KG1 (cell line): ENCODE measurements around the gene CELF4.

Experiments used
- DNase-seq: peaks from one replicate; lab custom pipeline; 2025; lab: John Stamatoyannopoulos, UW

CELF4 gene

DNA sequence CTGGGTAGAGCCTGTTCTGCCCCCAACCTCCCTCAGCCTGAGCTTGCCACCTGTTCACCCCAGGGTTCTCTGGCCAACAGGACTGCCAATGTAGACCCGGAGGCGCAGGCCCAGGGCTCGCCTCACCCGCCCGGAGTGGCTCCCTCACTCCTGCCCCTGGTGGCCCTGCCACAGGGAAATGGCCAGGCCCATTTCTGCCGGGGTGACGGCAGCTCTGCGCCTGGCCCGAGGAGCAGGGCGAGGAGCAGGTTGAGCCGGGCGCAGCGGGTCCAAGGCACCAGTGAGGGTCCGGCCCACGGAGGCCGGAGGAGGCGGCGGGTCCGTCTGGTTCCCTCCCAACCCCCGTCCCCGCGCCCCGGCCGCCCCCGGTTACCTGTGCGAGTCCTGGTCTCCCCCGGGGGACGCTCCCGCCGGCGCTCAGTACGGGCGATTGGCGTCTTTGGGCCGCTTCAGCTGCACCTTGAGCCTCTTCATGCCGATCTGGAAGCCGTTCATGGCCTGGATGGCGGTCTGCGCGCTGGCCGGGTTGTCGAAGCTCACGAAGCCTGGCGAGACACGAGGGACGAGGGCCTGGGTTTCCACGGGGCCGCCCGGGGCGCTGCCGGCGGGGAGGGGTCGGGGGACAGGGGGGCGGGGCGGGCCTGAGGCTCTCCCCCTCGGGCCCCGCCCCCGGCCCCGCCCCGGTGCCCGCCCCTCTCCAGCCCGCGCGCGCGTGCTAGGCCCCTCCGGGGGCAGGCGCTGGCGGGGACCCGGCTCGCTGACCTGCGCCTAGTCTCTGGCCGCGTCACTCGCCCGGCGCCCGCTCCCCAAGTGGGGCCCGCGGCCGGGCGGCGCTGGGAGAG is 312.0 kb downstream of the CELF4 start:
- DNase-seq: no peak

DNA sequence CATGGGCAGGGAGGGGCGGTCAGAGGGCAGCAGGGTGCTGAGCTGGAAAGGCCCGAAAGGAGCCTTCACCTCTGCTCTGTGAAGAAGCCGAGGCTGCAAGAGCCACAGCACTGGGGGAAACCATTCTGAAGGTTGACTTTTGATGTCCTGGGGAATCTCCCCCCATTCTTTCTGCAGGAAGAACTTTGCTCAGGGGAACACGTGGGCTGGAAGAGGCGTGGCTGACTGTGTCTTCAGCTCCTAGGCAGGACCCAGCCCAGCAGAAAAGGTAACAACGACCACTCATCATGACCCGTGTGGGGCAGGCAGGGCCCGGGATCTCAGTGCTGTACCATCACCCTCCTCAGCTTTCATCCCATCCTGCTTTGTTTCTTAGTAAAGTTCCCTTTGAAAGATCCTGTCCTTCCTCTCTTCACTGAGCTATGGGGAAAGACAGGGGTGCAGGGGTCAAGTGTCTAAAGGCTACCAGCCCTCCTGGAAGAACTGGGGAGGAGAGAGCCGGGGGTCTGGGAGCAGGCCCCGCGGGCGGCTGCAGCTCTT is 312.7 kb downstream of the CELF4 start:
- DNase-seq: no peak

DNA sequence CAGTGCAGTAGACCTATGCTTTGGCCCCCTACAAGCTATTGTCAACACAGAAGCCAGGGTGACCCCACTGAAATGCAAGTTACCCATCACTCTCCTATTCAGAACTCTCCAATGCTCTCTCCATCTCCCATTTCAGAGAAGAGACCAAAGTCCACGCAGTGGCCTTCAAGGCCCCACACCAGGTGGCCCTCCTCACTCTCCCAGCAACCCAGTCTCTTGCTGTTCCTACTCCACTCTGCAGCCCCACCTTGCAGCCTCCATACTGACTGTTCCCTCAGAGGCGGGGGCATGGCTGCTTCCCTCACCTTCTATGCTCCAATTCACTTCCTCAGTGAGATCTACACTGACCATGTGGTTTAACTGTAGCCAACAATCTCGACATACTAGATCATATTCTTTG is 313.3 kb downstream of the CELF4 start:
- DNase-seq: no peak

DNA sequence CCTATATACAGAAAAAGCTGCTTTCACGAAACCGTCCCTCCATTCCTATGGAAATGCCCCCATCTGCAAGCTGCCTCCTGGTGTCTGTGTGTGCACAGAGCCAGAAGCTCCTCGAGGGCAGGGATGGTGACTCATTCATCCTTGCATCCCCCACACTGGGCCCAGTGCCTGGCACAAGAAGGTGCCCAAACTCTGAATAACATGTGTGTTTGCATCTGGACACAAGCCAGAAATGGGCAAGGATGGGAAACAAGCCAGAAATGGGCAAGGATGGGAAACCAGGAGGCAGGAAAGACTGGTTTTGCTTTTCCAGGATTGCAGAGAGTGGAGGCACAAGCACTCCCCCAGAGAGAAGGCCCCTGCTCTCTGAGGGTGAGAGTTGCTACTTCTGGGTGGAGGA is 313.9 kb downstream of the CELF4 start:
- no peak for DNase-seq

DNA sequence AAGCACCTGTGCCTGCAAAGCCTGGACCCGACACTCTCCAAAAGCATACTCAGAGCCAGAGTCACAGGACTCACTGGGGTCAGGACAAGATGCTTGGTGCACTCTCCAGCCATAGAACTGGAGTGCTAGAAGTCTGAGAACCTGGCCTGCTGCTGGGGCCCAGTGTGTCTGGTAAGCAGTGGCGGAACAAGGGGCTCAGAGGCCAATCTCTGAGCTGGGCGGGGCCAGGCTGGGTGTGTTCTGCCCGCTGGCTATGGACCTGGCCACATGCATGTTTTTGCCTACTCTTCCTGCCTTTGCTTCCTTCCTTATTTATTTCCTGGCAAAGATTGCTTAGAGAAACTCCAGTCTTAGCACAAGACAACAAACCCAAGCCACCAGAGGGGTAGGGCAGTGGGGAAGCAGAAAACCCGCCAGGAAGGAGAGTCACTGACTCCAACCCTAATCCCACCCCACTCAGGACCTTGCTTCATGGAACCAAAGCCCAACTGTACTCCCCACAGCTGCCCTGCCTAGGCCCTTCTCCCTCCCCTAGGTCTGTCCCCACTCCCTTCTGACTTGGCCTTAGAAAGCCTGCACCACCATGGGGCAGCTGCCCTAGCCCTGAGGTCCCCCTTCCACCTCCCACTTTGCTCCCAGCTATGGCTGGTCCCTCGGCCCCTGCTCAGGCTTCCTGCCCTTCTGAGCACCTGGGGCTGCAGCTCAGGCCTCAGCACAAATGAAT is 315.5 kb downstream of the CELF4 start:
- DNase-seq: no peak

DNA sequence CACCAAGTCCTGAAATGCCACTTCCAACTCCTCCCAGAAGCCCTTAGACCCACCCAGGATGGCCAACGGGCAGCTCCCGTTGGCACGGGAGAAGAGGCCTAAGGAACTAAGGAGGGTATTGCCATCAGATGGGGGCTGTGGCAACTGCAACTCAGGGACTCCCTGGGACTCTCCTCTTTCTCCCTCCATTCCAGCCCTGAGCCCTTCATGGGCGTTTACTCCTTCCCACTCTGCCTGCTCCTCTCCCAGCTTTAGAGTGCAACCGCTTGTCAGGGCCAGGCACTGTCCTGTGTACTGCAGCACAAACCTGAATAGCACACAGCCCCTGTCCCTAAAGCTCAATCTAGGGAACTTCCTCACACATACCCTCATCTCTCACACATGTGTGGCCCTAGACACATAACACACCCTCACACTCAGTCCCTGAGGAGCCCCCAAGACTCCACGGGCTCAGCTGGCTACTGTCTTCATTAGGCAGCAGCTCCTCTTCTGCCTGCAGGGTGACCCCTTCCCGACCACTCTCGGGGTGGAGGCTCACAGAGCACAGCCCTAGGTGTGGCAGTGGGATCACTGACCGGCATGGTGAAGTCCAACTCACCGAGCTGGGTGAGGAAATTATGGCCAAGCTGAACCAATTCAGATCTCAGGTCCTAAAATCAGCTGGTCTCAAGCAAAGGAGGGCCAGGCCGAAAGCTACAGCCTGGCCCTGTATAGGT is 316.3 kb downstream of the CELF4 start:
- no peak for DNase-seq

DNA sequence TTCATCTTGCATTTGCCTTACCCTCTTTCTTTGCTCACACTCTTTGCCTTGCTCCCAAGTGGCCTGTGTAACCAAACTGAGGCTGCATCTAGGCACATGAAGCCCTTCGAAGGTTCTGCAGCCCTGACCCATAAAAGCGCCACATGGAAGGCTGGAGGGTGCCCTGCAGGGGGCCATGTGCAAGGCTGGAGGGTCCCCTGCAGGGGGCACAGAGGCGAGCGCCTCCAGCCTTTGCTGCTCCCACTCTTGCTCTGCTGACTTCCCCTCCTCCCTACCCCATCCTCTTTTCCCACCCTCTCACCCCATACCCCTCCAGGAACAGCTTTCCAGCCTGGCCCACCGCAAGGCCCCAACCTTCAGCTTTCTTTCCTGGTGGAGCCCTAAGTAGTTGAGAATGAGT is 317.3 kb downstream of the CELF4 start:
- DNase-seq: no peak

DNA sequence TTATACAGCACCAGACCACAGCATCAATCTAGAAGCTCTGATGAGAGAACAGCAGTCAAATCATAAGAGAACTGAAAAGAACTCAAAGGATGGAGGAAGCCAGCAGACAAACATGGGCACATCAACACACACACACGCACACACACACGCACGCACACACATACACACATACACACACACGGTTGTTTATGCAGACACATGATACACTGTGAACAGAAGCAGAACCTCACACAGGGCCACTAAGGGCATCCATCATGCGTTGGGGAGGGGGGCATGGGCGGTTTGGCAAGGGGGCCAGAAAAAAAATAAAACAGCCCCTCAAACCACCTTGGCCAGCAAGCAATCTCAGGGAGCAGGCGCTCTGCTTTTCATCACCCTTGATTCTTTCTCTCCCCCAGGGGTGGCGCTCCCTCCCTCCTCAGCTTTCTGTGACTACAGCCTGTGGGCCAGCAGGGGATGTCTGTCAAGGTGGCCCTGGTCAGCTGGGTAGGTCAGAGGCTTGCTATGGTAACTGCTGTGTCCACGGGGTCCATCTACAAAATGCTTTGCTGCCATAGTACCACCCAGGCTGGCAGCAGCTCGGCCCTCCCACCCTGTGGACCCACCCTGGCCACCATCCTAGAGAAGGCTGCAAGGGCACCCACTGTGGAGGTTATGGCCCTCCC is 318.0 kb downstream of the CELF4 start:
- no peak for DNase-seq

DNA sequence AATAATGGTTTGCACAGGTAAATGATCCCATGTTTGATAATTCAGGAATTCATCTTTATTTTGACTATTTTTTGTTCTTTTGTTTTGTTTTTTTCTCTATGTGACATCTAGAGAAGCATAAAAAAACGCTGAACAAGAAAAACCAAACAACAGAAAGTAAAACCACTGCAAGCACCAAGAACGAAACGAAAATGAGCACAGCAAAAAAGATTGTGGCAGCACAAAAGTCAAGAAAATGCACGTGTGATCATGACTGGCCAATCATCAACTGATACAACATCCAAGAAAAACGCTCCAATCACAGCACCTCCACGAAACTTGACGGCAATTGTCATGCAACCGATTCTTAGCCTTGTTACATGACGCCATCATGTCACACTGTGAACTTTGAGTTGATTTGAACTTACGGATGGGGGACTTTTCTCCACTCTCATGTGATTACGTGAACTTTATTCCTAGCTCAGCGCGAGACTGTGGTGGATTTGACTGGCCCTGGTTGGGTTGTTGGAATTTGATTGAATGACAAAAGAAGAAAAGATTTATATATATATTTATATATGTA is 318.7 kb downstream of the CELF4 start:
- no peak for DNase-seq

DNA sequence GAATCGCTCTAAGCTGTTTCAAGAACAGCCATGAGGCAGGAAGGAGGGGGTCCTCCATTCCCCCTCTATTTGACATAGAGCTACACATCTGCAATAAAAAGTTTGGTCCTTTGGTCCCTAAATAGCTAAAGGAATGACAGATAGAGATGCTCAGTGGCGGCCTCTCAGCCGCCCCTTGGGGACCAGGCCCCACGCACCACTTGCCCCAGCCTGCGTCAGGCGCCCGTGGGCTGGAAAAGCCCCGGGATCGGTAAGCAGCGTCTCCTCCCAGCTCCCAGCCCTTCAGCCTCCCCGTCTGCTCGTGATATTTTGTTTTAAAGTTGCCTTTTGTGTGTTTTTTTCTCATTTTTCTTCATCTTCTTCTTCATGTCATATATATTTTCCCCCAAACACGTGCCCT is 321.0 kb downstream of the CELF4 start:
- no peak for DNase-seq

DNA sequence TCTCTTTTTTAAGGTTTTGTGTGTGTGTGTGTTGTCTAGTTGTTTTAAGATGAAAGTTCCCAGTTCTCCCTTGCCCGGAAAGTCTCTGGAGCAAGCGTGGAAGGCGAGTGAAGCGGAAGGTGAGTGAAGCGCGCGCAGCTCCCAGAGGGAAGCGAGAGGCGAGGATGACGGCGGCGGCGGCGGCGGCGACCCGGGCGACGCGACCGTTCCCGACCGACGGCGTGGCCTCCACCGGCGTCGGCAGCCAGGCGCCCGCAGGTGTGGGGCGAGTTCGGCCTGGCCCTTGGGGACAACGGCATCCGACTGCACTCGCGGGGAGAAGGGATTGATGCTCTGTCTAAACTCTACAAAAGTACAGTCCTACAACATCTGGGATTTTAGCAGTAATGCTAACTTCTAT is 321.9 kb downstream of the CELF4 start:
- DNase-seq: no peak

DNA sequence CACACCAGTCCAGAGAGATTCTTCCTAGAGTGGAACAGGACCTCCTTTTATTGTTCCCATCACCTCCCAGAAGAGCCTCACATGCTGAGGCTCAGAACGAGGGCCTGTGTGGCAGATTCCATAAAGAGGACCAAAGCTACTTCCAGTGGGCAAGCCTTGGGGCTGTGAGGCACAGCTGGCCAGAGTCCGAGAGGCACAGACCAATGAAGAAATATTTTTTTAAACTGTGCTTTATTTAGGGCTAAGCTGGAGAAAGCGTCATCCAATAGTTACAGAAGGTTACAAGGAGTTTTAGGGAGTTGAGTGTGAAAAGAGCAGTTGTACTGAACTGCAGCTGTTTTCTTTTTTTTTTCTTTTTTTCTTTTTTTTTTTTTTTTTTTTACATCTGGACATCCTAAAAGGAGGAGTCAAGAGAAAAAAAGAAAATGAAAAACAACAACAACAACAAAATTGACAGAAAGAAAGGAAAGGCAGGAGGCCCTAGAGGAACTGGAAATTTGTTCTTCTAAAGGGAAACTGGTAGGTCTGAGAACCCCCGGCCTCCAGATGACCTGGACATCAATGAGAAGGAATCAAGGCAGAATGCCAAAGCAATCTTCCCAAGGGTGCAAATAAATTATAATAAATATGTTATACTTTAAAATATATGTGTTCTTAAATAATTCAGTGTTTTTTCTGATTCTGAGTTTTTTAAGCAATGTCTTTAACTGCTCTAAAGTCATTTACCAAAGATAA is 322.6 kb downstream of the CELF4 start:
- DNase-seq: no peak

DNA sequence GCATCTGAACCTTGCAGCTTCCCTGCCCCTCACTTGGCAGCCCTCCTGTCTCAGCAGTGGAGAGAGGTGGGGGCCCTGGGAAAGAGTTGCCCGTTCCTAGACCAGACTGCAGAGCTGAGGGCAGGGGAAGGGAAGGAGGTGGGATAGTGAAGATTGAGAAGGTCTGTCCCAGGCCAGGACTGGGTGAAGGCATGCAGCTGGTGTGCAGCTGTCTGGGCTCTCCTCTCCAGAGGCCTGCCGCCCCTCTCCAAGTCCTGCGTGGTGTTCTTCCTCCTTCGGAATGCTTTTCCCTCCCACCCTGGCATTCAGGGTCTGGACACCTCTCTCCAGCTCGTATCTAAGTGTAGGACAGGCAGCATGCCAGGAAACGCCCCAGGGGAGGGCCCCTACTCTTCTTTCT is 323.5 kb downstream of the CELF4 start:
- no peak for DNase-seq

DNA sequence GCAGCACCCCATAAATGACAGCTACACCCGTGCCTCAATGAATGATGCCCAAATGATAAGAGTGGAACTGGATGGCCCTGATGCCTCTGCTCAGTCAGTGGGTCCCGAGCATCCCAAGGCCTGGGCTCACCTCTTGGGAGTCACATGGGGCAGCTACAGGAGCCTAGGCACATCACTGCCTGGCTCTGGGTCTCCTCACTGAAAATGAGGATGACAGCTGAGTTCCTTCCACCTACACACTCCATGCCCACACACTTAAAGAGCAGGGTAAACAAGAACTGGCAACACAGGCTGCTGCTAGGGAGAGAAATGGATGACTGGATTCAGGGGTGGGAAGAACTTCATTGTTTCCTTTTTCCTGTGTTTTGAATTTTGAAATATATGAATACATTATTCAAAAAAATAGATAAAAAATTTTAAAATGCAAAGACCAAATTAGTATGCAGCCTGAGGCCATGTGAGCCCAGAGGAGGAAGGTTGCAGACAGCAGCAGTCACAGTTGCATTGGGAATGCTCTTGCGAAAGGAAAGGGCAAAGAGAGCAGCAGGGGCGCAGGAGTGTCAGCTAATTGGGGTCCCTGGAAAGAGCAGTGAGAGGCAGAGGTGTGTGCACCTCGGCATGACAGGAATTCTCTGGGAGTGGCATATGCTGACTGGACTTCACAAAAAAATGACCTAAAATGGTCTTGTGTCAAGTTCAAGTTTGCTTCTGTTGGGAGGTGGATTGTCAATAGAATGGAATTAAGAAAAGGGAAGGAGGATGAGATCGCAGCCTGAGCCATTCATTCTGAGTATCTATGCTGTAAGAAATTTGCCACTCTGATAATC is 327.1 kb downstream of the CELF4 start:
- DNase-seq: no peak

DNA sequence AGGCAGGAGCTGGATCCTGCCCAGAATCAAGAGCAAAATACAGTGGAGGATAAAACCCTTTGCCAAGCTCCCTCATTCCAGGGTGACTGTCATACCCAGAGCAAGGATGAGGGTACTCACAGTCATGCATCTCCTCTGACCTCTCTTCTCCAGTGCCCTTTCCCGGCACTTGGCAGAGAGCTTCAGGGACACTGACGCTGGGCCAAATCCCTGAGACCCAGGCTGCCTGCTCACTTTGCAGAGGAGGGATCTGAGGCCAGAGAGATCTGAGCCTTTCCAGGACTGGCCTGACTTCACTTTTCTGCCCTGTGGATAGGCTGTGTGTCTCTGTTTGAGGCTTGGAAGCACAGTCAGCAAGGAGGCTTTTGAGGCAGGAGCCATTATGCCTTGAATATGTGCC is 330.0 kb downstream of the CELF4 start:
- DNase-seq: no peak

DNA sequence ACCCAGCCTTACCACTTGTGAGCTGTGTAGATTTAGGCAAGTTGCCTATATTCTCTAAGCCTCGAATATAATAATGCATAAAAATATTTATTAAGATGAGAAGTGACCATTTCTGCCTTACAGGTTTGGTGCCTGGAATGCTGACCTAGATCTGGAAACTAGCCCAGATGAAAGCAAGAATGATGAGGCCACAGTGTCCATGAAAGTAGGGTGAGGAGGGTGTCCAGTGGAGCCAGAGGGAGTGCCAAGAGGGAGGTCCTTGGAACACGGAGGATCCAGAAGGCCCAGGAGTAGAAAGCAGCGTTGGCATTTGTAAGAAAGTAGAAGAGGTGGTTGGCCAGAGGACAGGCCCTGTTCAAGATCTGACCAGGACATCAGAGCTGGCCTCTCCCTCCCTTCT is 334.3 kb downstream of the CELF4 start:
- no peak for DNase-seq

DNA sequence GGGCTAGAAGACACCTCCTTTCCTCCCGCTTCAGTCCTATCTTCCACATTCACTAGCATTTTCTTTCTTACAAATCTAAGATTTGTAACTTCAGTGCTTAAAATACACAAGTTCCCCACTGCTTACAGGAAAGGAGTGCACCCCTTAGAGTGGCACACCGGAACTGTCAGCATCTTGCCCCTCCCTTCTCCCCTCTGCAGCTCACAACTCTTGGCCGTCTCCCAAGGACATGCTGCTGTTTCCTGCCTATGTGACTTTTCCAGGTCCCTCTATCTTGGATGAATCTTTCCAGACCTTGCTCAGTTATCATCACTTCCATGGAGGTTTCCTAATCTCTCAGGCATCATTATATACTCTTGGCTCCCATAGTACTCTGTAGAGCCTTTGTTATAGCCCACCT is 334.8 kb downstream of the CELF4 start:
- DNase-seq: no peak

DNA sequence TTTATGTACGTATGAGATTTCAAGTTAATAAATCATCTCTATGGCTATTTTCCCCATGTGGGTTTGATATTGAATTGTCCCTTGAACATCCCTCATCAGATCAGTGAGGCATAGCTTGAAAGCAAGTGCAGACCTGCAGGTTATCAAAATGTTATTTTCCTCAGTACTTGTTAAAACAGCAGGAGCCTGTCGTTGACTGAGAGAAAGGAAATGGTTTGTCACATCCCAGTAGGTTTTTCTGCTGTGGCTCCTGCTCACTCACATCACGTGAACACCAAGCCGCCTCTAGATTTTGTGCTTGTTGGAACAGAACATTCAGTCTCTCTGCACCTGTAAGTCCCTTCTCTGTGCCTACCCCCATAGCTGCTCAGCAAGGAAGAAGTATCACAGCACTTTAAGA is 340.3 kb downstream of the CELF4 start:
- DNase-seq: no peak

DNA sequence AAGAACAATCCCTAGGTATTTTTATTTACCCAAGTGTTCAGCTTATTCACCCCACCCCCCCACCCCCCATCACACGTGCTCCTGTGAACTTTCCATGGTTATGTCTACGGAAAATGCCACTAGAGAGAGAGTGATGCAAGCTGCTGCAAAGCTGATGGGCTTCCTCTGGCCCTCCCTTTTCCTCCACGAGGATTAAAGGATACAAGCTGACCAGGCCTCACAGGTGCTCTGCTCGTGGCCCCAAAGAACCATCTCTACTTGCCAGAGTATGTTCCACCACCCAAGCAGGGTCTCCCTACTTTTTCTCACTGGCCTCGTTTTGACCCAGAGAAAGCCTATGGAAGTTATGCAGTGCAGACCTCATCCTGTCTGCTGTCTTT is 342.6 kb downstream of the CELF4 start:
- DNase-seq: no peak

DNA sequence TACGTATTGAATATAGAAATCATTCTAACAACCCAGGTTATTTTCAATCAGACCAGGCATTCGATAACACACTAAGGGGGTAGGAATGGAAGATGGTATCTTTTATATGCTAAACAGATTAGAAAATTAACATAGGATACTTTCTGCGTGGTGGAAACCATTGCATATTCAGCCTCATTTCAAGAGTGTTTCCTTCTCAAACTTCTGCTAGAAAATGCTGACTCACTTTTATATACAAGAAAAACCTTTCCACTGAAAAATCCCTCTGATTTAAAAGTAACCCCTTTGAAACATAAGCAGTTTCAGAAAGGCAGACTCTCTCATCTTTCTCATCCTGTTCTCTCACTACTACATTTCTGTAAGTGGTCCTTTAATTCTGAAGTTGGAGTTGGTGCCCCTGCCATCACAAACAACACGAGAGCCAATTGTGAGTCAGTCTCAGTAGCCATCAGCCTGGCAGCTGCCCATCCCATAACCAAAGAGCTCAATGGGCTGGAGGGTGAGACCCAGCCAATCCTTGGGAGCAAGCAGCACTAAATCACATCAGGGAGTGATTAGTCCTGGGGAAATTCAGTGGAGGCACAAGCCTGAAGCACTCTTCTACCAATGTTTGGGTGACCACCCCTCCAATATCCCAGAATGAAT is 343.1 kb downstream of the CELF4 start:
- no peak for DNase-seq
